NCI-H187 treated with DMSO at 0.1 percent for 48 hours (cell line): ENCODE results near the gene STK39.

ENCODE experiments used
- DNase-seq: peaks from one replicate; lab custom pipeline; 2025; lab: John Stamatoyannopoulos, UW

STK39 gene

GRCh38 chr2:168157070-168157469 is 90.3 kb downstream of the STK39 start:
- DNase-seq, result no peak

GRCh38 chr2:168156661-168157060 is 90.7 kb downstream of the STK39 start:
- DNase-seq, result no peak

DNA sequence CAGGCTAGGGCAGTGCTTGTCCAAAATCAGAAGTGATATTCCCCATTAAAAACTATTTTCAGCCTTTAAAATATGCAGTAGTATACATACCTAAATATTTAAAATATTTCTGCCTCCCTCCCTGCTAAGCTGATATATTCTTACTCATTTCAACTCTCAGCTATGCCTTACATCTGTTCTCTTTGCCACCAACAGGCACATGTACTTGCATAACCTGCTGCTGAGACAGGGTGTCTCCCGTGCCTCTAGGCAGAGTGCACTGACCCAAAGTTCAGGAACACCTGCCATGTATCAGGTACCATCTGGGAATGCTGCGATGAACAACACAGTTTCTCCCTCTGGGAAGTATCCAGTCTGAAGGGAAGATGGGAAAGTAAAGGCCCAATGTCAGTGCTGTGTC is 91.7 kb downstream of the STK39 start:
- no peak for DNase-seq

DNA sequence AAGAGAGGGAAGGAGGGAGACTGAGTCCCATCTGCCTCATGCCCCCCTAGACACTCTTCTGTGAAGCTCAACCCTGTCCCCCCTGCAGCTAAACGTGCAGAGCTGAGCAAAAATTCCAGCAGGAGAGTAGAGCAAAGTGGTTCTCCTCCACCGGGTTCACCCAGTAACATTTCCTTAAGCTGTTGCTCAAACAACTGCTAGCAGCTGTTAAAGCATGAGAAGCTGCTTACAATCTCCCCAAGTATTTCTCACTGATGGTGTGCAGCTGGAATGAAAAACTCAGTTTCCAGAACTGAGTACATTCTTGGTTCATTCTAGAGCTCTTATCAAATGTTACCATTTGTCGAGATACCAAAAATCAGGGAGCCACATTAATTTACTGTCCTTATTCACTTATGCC is 92.3 kb downstream of the STK39 start:
- no peak for DNase-seq

DNA sequence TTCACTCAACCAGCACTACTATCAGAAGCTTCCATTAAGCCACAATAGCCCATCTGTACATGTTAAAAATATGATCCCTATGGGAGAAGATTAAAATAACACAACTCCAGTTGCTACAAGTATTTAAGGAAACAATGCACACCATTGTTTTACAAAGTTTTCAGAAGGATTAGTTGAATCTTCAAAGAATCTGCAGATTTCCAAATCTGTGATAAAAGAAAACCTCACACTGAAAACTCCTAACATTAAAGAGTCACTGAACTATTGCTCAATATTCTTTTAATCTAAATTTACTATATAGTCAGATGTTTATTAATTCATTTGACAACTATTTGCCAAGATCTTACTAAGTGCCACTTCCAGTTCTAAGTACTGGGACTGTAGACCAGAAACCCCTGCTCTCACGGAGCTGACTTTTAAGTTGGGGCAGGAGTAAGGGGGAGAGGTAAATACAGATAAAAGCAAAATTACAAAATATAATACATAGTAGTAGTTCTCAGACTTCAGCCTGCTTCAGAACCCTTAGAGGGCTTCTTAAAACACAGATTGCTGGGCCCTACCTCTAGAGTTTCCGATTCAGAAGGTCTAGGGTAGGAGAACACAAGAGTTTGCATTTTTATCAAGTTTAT is 94.4 kb downstream of the STK39 start:
- DNase-seq, result no peak

- no peak for DNase-seq
These were observed 97.4 kb downstream of the STK39 start for GRCh38 chr2:168149986-168150385.

GRCh38 chr2:168149150-168149974 is 98.0 kb downstream of the STK39 start:
- no peak for DNase-seq

DNA sequence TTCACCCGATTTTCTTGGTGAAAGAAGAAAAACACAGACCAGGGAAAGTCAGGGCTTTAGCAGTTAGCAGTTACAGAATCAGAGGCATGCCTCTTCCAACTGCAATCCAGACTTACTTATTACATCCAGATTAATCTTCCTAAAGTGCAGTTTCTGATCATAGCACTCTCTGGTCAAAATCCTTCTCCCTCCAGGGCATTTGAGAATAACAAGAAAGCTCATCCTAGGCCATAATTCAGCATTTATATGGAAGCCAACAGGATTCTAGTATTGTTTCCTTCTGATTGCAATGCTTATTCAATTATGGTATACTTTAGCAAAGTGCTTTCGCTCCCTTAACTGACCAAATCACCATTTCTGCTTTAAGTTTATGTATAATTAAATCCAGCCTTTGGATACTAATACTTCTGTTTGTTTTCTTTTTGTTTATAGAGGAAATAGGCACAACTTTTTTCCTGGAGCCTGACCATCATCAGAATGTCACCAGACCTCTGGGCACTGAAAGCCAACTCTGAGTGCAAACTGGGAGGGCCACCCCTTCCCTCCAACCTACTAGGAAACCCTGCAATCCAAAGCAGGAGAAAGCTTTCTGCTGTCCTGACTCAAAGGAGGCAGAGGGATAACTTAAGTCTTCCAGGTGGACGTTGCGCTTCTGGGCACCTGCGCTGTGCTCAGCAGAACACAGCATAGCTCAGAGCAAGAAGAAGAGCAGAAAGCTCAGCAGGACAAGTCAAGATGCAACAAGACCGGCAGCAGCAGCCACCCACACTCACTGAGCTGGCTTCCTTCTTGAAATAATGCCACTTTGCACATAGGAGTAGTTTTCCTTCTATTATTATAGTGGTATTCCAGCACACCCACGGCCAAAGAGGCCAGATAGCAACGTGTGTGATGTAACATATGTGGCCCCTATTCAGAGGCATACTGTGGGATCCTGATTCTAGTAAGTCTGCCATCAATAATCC is 99.3 kb downstream of the STK39 start:
- no peak for DNase-seq

DNA sequence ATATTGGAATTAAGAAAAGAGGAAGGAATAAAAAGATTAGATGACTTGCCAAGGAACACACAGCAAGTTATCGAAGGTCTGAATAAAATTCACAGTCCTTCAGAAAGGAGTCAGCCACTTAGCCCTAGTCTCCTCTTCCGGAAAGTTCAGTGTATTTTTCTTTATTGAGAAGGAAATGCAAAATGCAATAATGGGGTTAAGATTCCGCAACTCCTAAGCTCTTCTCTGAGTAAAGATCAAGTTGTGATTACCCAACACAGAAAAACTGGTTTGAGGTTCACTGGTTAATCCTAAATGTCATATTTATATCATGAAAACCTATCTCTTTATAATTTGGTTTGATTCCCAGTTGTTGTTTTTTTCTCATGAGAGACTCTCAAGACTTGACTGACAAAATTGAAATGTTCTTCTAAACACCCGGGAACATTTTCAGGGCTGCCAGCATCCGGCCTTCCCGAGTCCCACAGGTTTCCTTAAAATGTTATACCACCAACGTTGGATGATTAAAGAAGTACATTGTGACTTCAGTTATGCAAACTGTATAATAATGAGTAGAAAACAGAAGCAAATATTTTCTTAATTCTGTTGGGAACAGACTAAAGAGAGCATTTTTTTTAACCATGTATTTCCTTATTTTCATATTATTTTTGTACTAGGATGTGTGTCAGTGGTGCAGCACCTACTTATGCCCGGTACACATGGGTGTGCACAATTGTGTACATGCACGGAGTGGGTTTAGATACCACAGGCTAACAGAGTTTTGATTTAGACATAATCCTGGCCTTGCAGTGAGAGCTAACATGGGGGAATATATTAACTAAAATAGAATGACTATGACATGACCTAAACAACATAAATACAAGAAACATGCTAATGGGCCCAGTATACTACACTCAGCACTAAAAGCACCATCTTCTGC is 100.2 kb downstream of the STK39 start:
- DNase-seq, result no peak

DNA sequence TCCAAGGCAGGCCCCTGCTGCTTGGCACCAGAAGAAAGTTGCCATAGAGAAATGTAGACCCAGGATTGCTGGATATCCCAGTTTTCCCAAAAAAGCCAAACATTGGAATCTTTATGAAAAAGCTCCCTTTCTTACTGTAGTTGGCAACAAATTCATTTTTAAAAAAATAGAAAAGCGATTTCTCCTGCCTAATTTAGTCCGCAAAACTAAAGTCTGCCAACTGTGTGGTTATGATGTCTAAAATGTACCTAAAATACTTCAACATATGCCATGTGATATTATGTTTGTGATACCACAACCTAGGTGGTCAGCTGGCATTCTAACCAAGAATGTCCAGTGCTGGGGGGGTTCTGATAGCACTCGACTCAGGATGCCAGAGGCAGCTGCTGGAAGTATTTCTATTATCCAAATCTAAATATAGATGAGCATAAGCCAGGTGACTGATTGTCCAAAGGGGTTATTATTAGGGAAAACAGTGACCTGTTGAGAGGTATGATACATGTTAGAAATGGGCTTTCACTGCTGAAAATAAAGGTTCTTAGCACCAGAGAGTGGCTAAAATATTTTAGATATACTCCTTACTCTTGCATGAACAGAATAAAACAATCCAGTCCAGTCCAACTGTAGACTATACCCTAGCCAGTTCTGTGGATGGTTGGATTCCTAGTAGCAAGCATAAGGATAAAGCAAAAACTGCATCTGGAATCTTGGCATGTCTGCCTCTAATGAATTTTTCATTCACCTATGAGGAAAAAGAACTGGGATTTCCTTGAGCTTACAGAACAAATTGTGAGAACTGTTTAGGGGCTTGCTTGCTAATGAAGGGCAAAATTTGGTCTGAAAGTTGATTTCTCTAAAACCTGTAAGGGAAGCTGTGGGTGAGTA is 101.7 kb downstream of the STK39 start:
- DNase-seq, result no peak

- no peak for DNase-seq
These were observed 102.4 kb downstream of the STK39 start for GRCh38 chr2:168145011-168145410.

GRCh38 chr2:168143813-168144212 is 103.6 kb downstream of the STK39 start:
- DNase-seq, result no peak

GRCh38 chr2:168140892-168141291 is 106.5 kb downstream of the STK39 start:
- no peak for DNase-seq

- DNase-seq, result no peak
These were observed 107.5 kb downstream of the STK39 start for GRCh38 chr2:168139852-168140251.

DNA sequence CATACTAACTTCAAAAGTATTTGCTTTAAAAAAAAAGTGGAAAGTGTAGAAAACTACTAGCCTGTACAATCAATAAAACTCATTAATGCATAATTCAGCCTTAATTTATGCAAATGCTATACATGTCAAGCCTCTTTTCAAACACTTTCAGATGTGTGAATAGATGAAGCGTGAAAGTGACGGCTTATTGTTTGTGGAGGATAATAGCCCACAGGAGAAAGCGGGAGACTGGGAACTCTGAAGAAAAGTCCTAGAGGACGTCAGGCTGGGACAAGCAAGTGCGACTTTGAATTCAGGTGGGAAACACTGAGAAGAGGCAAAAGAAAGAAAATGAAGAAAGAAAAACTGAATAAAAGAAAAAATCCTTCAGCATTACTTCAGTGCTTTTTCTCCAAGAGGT is 108.5 kb downstream of the STK39 start:
- no peak for DNase-seq

GRCh38 chr2:168138374-168138773 is 109.0 kb downstream of the STK39 start:
- DNase-seq, result no peak

DNA sequence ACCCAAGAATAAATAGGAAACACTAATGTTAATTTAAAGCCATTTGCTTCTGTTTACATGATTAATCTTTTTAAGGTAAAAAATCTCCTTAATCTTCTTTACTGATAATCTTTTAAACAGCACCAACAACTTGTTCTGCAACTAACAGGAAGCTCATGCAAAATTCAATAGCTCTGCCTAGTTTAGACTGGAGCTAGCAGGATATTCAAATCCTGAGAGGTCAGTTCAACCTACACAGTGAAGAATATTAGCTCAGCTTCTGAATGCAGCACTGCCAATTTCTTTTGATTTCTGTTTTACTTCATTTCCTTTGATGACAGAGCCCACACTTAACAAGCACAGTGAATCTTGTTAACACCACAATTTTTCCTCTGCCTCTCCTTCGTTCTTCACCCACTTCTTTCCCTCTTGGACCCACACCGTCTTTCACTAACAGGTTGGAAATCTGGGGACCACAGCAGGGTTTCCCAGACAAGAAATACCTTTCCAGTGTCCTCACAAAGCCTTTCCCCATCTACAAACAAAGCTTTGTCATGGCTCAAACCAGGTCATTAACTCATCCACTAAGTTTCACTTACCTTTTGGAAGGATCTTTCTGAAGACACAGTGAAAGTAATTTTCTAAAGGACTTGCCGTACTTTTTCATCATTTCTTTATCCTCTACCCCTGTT is 109.8 kb downstream of the STK39 start:
- DNase-seq, result no peak

GRCh38 chr2:168136392-168136977 is 110.9 kb downstream of the STK39 start:
- DNase-seq, result no peak

DNA sequence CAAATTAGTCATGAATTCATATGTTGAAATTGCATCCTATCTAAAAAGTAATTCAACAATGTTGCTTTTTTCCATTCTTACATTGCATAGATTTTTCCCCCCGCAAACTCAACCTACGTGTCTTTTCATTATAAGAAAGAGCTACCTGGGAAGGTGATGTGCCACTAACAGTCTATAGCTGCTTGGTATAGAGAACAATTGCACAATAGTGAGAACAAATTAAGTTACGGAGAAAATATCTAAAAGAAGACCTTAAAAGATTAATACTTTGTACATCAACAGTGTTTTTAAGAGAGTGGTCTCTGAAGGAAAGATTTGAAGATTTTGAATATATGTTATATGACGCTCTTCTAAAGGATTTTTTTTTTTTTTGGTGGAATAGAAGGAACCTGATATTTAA is 111.8 kb downstream of the STK39 start:
- DNase-seq, result no peak
